ENCODE results near the gene MEIOSIN. TPM values are rescaled to one million over a fixed set of nuclear protein-coding genes. Genes with fewer than 3 reads are reported as not detected.

Gene MEIOSIN
- total RNA-seq, 1 donor from 2014 or later = not detected

GRCh38 chr19:45767410-45767880, 34.2 kb downstream of the MEIOSIN start:
- H3K4me3 Mint-ChIP-seq (ENCODE audit: unreplicated experiment) = peak overlapping the region; percentile 65

GRCh38 chr19:45767881-45768654, 34.8 kb downstream of the MEIOSIN start:
- Mint-ChIP-seq H3K9me3 (ENCODE audit: unreplicated experiment) (peaks cover 18% of the 10 kb centered on the region), H3K4me1 (ENCODE audit: low read depth, unreplicated experiment) (peaks cover 5% of the 10 kb centered on the region), H3K36me3 (ENCODE audit: unreplicated experiment) (no peaks in the 10 kb centered on the region), H3K4me3 (ENCODE audit: unreplicated experiment) (peak overlapping the region; percentile 77), H3K27ac (ENCODE audit: unreplicated experiment) (no peak overlapping the region), H3K27me3 (ENCODE audit: unreplicated experiment) (peaks cover 21% of the 10 kb centered on the region)
- TF ChIP-seq CTCF (IDR thresholded peaks at IDR 0.05; ENCODE audit: partially characterized antibody, unreplicated experiment) = no peak
- DNase-seq = peak; percentile 63

More at GRCh38 chr19:45767410-45767880, 34.2 kb downstream of the MEIOSIN start:
- peaks cover 16% of the 10 kb centered on the region for H3K9me3 Mint-ChIP-seq (ENCODE audit: unreplicated experiment)
- peaks cover 19% of the 10 kb centered on the region for H3K27me3 Mint-ChIP-seq (ENCODE audit: unreplicated experiment)
- H3K36me3 Mint-ChIP-seq (ENCODE audit: unreplicated experiment) = no peaks in the 10 kb centered on the region
- DNase-seq = peak; percentile 46
- peaks cover 5% of the 10 kb centered on the region for H3K4me1 Mint-ChIP-seq (ENCODE audit: low read depth, unreplicated experiment)
- H3K27ac Mint-ChIP-seq (ENCODE audit: unreplicated experiment) = no peak overlapping the region
- TF ChIP-seq CTCF (IDR thresholded peaks at IDR 0.05; ENCODE audit: partially characterized antibody, unreplicated experiment) = no peak

- Mint-ChIP-seq H3K27me3 (ENCODE audit: unreplicated experiment) (peaks cover 25% of the 10 kb centered on the region), H3K4me1 (ENCODE audit: low read depth, unreplicated experiment) (peaks cover 5% of the 10 kb centered on the region), H3K36me3 (ENCODE audit: unreplicated experiment) (no peaks in the 10 kb centered on the region), H3K4me3 (ENCODE audit: unreplicated experiment) (peak overlapping the region; percentile 79), H3K27ac (ENCODE audit: unreplicated experiment) (no peak overlapping the region), H3K9me3 (ENCODE audit: unreplicated experiment) (peaks cover 18% of the 10 kb centered on the region)
- TF ChIP-seq CTCF (IDR thresholded peaks at IDR 0.05; ENCODE audit: partially characterized antibody, unreplicated experiment) = no peak
- DNase-seq = no peak
Measured at GRCh38 chr19:45768655-45768983, 35.4 kb downstream of the MEIOSIN start.

GRCh38 chr19:45768984-45769782, 35.9 kb downstream of the MEIOSIN start, which contains the start of gene SIX5:
Gene SIX5 (minus strand): TSS chr19:45769252. CDS start chr19:45768844, 408 bp downstream.
- peak; percentile 99 for DNase-seq
- Mint-ChIP-seq H3K27ac (ENCODE audit: unreplicated experiment) (peak within 1 kb of the TSS; percentile 96), H3K4me3 (ENCODE audit: unreplicated experiment) (peak within 1 kb of the TSS; percentile 90), H3K4me1 (ENCODE audit: low read depth, unreplicated experiment) (peaks cover 5% of the 10 kb centered on the region), H3K9me3 (ENCODE audit: unreplicated experiment) (peaks cover 18% of the 10 kb centered on the region), H3K36me3 (ENCODE audit: unreplicated experiment) (no peaks in the 10 kb centered on the region), H3K27me3 (ENCODE audit: unreplicated experiment) (peaks cover 25% of the 10 kb centered on the region)
- TF ChIP-seq CTCF (IDR thresholded peaks at IDR 0.05; ENCODE audit: partially characterized antibody, unreplicated experiment) = no peak

All from glutamatergic neuron (in vitro differentiated cells).